Fibroblast of skin of scalp (primary cell): ENCODE measurements around the gene HAUS3.
"Not testable (repeated sequence)": the region's sequence is repeated elsewhere in the genome, so short reads cannot be mapped to it uniquely, and the experiment has no call there.

Source experiments
- DNase-seq: peaks from one replicate; pipeline ENCODE4 v3.0.0-alpha.2; 2013

HAUS3 gene

GRCh38 chr4:2275044-2275397 lies 33.1 kb upstream of the HAUS3 start:
- DNase-seq, result not testable (repeated sequence)

GRCh38 chr4:2274320-2275043 lies 32.6 kb upstream of the HAUS3 start:
- DNase-seq, result no peak

GRCh38 chr4:2273657-2274319 lies 31.9 kb upstream of the HAUS3 start:
- DNase-seq, result no peak

GRCh38 chr4:2273221-2273620 lies 31.3 kb upstream of the HAUS3 start:
- no peak for DNase-seq

- DNase-seq, result no peak
These were observed 30.9 kb upstream of the HAUS3 start for GRCh38 chr4:2272828-2273120.

GRCh38 chr4:2272026-2272827 lies 30.3 kb upstream of the HAUS3 start:
- no peak for DNase-seq

GRCh38 chr4:2271279-2272025 lies 29.5 kb upstream of the HAUS3 start:
- DNase-seq, result no peak

- DNase-seq, result no peak
These were observed 28.6 kb upstream of the HAUS3 start for GRCh38 chr4:2270341-2271165.

- no peak for DNase-seq
These were observed 27.8 kb upstream of the HAUS3 start for GRCh38 chr4:2269618-2270163.

- no peak for DNase-seq
These were observed 27.2 kb upstream of the HAUS3 start for GRCh38 chr4:2269206-2269531.

- no peak for DNase-seq
These were observed 26.7 kb upstream of the HAUS3 start for GRCh38 chr4:2268357-2269205.

GRCh38 chr4:2267841-2268240 lies 25.9 kb upstream of the HAUS3 start:
- no peak for DNase-seq

- DNase-seq, result no peak
These were observed 25.4 kb upstream of the HAUS3 start for GRCh38 chr4:2267320-2267811.

- DNase-seq, result no peak
These were observed 24.9 kb upstream of the HAUS3 start for GRCh38 chr4:2266821-2267220.

- no peak for DNase-seq
These were observed 24.3 kb upstream of the HAUS3 start for GRCh38 chr4:2266181-2266580.

GRCh38 chr4:2265113-2266110 lies 23.5 kb upstream of the HAUS3 start:
- no peak for DNase-seq

- no peak for DNase-seq
These were observed 22.6 kb upstream of the HAUS3 start for GRCh38 chr4:2264481-2265041.

GRCh38 chr4:2263926-2264321 lies 22.0 kb upstream of the HAUS3 start:
- DNase-seq, result no peak

GRCh38 chr4:2262944-2263250 lies 21.0 kb upstream of the HAUS3 start:
- no peak for DNase-seq
